B cell (primary cell): ENCODE data around the gene PPP2R5B.

Experiments
- EZH2 ChIP-seq: IDR thresholded peaks from 2 replicates; pipeline ENCODE4 v1.6.1; 2012; ENCODE audit warnings: borderline replicate concordance, low read depth, mild to moderate bottlenecking, moderate library complexity, low read length; ENCODE audit not compliant: insufficient read depth, poor library complexity, severe bottlenecking
- TF ChIP-seq, protein P1 (sequence below): fragments of 200-600 bp; IDR thresholded peaks from one replicate; pipeline ENCODE4 v1.8.0; 2022; ENCODE audit warnings: antibody characterized with exemption, mild to moderate bottlenecking

DNA sequence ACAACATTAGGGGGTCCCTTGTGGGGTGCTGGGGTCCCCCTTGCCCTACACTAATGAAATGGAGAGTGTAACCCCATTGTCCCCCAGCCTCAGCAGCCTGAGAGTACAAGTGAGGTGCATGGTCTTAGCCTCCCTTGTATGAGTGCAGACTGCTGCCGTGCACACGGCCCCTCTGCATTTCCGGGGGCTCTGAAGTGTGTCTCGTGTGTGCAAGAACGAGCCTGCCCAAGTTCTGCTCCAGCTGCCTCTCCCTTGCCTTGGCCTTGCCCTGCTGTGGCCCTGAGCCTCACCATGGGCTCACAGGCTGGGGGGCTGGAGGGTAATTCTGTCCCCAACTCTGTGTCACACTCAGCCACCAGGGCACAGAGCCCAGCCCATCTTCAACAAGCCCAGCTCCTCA, 40.9 kb upstream of the PPP2R5B start:
- TF ChIP-seq, protein P1, sequence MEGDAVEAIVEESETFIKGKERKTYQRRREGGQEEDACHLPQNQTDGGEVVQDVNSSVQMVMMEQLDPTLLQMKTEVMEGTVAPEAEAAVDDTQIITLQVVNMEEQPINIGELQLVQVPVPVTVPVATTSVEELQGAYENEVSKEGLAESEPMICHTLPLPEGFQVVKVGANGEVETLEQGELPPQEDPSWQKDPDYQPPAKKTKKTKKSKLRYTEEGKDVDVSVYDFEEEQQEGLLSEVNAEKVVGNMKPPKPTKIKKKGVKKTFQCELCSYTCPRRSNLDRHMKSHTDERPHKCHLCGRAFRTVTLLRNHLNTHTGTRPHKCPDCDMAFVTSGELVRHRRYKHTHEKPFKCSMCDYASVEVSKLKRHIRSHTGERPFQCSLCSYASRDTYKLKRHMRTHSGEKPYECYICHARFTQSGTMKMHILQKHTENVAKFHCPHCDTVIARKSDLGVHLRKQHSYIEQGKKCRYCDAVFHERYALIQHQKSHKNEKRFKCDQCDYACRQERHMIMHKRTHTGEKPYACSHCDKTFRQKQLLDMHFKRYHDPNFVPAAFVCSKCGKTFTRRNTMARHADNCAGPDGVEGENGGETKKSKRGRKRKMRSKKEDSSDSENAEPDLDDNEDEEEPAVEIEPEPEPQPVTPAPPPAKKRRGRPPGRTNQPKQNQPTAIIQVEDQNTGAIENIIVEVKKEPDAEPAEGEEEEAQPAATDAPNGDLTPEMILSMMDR = no peak
- no peak for TF ChIP-seq EZH2
